Breast epithelium (tissue), 4 donors: Measurements from ENCODE around the gene TTLL3. TPM values are rescaled to one million over a fixed set of nuclear protein-coding genes. Genes with fewer than 3 reads are reported as not detected.

Experiments used
- DNase-seq, 2 donors: peaks; one replicate each; pipeline ENCODE4 v3.0.0-alpha.2; 2019; ENCODE audit warnings: low spot score in 2 of 2
- H3K27ac ChIP-seq, 2 donors: fragments of 200-600 bp; sonication (generic) in 1 of 2; one replicate each; pipeline ENCODE4 v1.5.1; 2016 to 2019; ENCODE audit warnings: mild to moderate bottlenecking in 1 of 2
- H3K27me3 ChIP-seq, 2 donors: fragments of 200-600 bp; sonication (generic) in 1 of 2; one replicate each; pipeline versions ENCODE4 v1.5.1 to v1.6.0; 2017 to 2019; ENCODE audit warnings: control low read depth in 1 of 2, mild to moderate bottlenecking in 1 of 2
- H3K36me3 ChIP-seq: fragments of 200-600 bp; one replicate; pipeline ENCODE4 v1.5.1; 2019
- H3K4me1 ChIP-seq, 2 donors: fragments of 200-600 bp; sonication (generic); one replicate each; pipeline ENCODE4 v1.5.1; 2016 to 2019; ENCODE audit warnings: control low read depth in 1 of 2
- H3K4me3 ChIP-seq, 3 donors: fragments of 200-600 bp; sonication (generic); 1 replicate in 2 of 3; 2 replicates in 1 of 3; pipeline ENCODE4 v1.5.1; 2016 to 2019; ENCODE audit warnings: mild to moderate bottlenecking in 3 of 3, moderate library complexity in 2 of 3
- H3K9me3 ChIP-seq, 2 donors: fragments of 200-600 bp; sonication (generic) in 1 of 2; one replicate each; pipeline ENCODE4 v1.5.1; 2016 to 2019; ENCODE audit warnings: control low read depth in 1 of 2
- POLR2A ChIP-seq: fragments of 450-650 bp; IDR thresholded peaks from one replicate; pipeline ENCODE4 v1.6.1; 2016; ENCODE audit warnings: antibody characterized with exemption, mild to moderate bottlenecking, moderate library complexity
- POLR2AphosphoS5 ChIP-seq, 3 donors: sonication (generic); formaldehyde crosslinking; IDR thresholded peaks; one replicate each; pipeline ENCODE4 v1.6.1; 2017; ENCODE audit warnings: antibody characterized with exemption in 3 of 3
- intact Hi-C: fragments of 100-400 bp; cut with DNase I; formaldehyde crosslinking; loops from one replicate; pipeline ENCODE4 v1.15.1; 2023; ENCODE audit warnings: low total_unique reads
- total RNA-seq, 3 donors: library from RNA; depleted of rRNA; stranded (reverse); fragments of >200 nt; gene quantifications; one replicate each; pipeline ENCODE4 v1.1.0, GENCODE V29; 2016
- TF ChIP-seq, protein P1 (sequence below), 3 donors: fragments of 450-650 bp; IDR thresholded peaks; one replicate each; pipeline ENCODE4 v1.5.1; 2016 to 2017; ENCODE audit warnings: antibody characterized with exemption in 3 of 3, mild to moderate bottlenecking in 3 of 3, moderate library complexity in 3 of 3

The TTLL3 gene
- total RNA-seq, 3 donors from 2014 or later: 63.1 to 76.7 (median 72.3) TPM

DNA sequence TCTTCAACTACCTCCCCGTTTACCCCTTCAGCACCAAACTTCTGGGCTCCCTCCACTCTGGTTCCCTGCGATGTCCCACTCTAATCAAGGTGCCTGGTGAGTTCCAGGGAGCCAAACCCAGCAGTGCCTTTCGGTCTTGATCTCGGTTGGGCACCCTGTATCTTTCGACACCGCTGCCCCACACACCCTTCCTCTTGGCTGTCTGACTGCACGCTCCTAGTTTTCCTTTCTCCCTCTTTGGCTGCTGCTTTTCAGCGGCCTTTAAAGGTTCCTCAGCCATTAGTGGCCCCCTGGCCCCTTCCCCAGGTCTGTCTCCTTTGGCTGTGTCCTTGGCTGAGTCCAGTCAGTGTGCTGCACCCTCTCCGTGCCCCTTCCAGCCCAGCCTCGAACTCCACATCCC is 784 bp downstream of the TTLL3 start:
- no peaks in the 10 kb centered on the region for H3K9me3 ChIP-seq
- no peaks in the 10 kb centered on the region for H3K4me1 ChIP-seq
- TF ChIP-seq, protein P1, sequence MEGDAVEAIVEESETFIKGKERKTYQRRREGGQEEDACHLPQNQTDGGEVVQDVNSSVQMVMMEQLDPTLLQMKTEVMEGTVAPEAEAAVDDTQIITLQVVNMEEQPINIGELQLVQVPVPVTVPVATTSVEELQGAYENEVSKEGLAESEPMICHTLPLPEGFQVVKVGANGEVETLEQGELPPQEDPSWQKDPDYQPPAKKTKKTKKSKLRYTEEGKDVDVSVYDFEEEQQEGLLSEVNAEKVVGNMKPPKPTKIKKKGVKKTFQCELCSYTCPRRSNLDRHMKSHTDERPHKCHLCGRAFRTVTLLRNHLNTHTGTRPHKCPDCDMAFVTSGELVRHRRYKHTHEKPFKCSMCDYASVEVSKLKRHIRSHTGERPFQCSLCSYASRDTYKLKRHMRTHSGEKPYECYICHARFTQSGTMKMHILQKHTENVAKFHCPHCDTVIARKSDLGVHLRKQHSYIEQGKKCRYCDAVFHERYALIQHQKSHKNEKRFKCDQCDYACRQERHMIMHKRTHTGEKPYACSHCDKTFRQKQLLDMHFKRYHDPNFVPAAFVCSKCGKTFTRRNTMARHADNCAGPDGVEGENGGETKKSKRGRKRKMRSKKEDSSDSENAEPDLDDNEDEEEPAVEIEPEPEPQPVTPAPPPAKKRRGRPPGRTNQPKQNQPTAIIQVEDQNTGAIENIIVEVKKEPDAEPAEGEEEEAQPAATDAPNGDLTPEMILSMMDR (IDR thresholded peaks at IDR 0.05): no peak
- peak overlapping the region; percentile 96 to 97 for H3K27ac ChIP-seq
- no peaks in the 10 kb centered on the region for H3K36me3 ChIP-seq
- DNase-seq: no peak
- intact Hi-C loops: no loop called here
- no peaks in the 10 kb centered on the region for H3K27me3 ChIP-seq
- H3K4me3 ChIP-seq: peak overlapping the region; percentile 72 to 84 (median 74)

DNA sequence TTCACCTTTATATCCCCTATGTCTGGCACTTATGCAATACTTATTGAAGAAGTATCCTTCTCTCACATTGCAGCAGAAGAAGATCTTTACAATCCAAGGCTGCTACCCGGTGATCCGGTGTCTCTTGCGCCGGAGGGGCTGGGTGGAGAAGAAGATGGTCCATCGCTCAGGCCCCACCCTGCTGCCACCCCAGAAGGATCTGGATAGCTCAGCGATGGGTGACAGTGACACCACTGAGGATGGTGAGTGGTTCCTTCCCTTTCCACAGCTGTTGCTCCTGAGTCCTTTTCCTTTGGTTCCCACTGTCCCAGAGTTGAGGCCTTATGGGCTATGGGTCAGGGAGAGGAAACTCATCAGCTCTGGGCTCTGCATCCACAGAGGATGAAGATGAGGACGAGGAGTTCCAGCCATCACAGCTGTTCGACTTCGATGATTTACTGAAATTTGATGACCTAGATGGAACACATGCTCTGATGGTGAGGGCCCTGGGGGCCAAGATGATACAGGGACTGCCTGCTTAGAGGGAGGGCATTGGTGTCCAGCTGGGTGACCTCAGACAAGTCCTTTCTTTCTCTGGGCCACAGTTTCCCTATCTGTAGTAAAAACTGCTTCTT is 2.9 kb downstream of the TTLL3 start:
- no peak overlapping the region for H3K27ac ChIP-seq
- no peaks in the 10 kb centered on the region for H3K36me3 ChIP-seq
- no peak overlapping the region for H3K4me3 ChIP-seq
- TF ChIP-seq POLR2A (no peak), POLR2AphosphoS5 (IDR thresholded peaks at IDR 0.05) (no peak)
- TF ChIP-seq, protein P1 (IDR thresholded peaks at IDR 0.05): no peak
- intact Hi-C loops: no loop called here
- no peak for DNase-seq
- no peaks in the 10 kb centered on the region for H3K9me3 ChIP-seq
- no peaks in the 10 kb centered on the region for H3K4me1 ChIP-seq
- H3K27me3 ChIP-seq: no peaks in the 10 kb centered on the region

DNA sequence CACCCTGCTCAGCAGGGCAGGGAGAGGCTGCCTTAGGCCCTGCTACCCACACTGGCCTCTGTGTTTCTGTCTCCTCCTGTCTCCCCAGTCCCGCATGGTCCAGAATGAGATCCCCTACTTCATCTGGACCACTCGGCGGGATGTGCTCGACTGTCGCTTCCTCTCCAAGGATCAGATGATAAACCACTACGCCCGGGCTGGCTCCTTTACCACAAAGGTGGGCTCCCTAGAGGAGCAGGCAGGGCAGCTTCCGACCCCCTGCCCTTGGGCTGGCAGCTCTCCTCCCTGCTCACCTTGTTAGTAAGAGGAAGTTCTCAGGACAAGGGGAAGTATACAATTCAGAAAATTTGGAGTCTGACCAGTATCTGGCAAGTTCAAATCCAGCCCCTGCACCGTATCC is 5.9 kb downstream of the TTLL3 start:
- no peaks in the 10 kb centered on the region for H3K36me3 ChIP-seq

DNA sequence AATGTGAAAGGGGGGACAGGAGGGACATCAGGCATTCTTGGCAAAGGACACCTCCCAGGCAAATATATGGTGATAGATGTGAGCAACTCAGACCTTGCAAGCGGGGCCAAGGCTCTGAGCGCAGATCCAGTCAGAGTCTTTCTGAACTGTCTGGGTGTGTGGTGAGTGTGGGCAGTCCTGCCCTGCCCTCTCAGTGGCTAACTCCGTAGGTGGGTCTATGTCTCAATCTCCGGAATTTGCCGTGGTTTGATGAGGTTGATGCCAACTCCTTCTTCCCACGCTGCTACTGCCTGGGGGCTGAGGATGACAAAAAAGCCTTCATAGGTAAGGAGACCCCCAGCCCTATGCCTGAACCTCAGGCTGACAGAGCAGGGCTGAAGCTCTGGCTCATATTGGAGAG is 7.4 kb downstream of the TTLL3 start:
- DNase-seq: no peak
- Histone ChIP-seq H3K4me1 (no peaks in the 10 kb centered on the region), H3K4me3 (no peak overlapping the region), H3K9me3 (no peaks in the 10 kb centered on the region), H3K27me3 (no peaks in the 10 kb centered on the region), H3K36me3 (no peaks in the 10 kb centered on the region), H3K27ac (peak overlapping the region in 1 of 2 donors; percentile 30)
- TF ChIP-seq, protein P1 (IDR thresholded peaks at IDR 0.05): no peak
- no peak for TF ChIP-seq POLR2A
- no peak for TF ChIP-seq POLR2AphosphoS5 (IDR thresholded peaks at IDR 0.05)
- intact Hi-C loops: no loop called here

More for the DNA sequence above, 5.9 kb downstream of the TTLL3 start:
- TF ChIP-seq, protein P1 (IDR thresholded peaks at IDR 0.05): no peak
- TF ChIP-seq POLR2AphosphoS5 (IDR thresholded peaks at IDR 0.05) (no peak), POLR2A (no peak)
- no peak for DNase-seq
- H3K27ac ChIP-seq: no peak overlapping the region
- H3K9me3 ChIP-seq: no peaks in the 10 kb centered on the region
- H3K4me1 ChIP-seq: no peaks in the 10 kb centered on the region
- intact Hi-C loops: loop anchor here (1.0 kb wide), 1 partner anchor 46 kb away; no protein-coding TSS in a partner anchor
- no peak overlapping the region for H3K4me3 ChIP-seq
- no peaks in the 10 kb centered on the region for H3K27me3 ChIP-seq

DNA sequence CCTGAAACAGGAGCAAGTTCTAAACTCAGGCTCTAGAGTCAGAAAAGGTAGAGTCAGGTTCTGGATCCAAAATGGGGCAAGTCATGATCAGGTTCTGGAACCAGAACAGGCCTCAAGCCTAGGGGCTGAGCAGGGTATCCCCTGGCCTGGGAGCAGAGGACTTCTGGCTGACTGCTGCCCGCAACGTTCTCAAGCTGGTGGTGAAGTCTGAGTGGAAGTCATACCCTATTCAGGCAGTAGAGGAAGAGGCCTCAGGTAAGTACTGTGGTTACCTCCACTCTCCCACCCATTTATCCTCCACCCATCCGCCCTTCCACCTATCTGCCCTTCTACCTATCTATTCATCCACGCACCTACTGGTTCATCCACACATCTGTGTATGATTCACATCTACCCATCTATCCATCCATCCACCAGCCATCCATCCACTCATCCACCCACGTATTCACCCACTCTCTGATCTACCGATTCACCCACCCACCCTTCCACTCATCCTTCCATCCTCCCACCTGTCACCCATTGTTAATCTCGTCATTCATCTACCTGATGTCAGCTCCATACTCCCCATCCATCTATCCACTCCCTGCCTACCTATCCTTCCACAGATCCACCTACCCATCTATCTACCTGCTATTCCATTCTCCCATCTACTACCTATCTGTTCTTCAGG is 8.7 kb downstream of the TTLL3 start:
- Histone ChIP-seq H3K4me1 (no peaks in the 10 kb centered on the region), H3K4me3 (no peak overlapping the region), H3K27me3 (no peaks in the 10 kb centered on the region), H3K27ac (no peak overlapping the region), H3K9me3 (no peaks in the 10 kb centered on the region), H3K36me3 (no peaks in the 10 kb centered on the region)
- intact Hi-C loops: no loop called here
- TF ChIP-seq, protein P1 (IDR thresholded peaks at IDR 0.05): no peak
- TF ChIP-seq POLR2A (no peak), POLR2AphosphoS5 (IDR thresholded peaks at IDR 0.05) (no peak)
- DNase-seq: no peak
